ENCODE measurements around the gene ZNF792. TPM values are rescaled to one million over a fixed set of nuclear protein-coding genes. Genes with fewer than 3 reads are reported as not detected.

Gene ZNF792
- total and polyA plus RNA-seq, 2 of the 8 experiments (the other 6 are each of a cell fraction or from before 2014, with no cell fraction given): 2.5 to 7.2 TPM

GRCh38 chr19:34932494-34932893, 31.5 kb downstream of the ZNF792 start:
- no peak for DNase-seq (ENCODE audit: low read depth in 1 of 2, low spot score in 2 of 2)
- Histone ChIP-seq H3K4me3 (ENCODE audit: extremely low read depth in 1 of 4, insufficient read depth in 2 of 4, low read depth in 3 of 4, low read length in 4 of 4) (no peak overlapping the region), H2BK120ac (replicated peaks; ENCODE audit: low read depth, low read length) (no peak overlapping the region), H3K23ac (ENCODE audit: insufficient read length) (no peak overlapping the region), H3K9ac (replicated peaks in 1 of 4; ENCODE audit: extremely low read depth in 1 of 4, low read depth in 3 of 4, low read length in 3 of 4) (no peak overlapping the region), H3K18ac (ENCODE audit: extremely low read depth, low read length) (no peak overlapping the region), H3K56ac (replicated peaks; ENCODE audit: insufficient read length, low read depth, low read length) (no peak overlapping the region), H3K9me3 (ENCODE audit: insufficient read depth in 2 of 2, low read depth in 1 of 2, low read length in 1 of 2) (no peaks in the 10 kb centered on the region; a peak in 1 of 4 replicates), H3K79me1 (ENCODE audit: low read depth, low read length) (no peaks in the 10 kb centered on the region), H2AFZ (ENCODE audit: low read length) (no peak overlapping the region), H2BK20ac (ENCODE audit: low read length) (no peak overlapping the region), H4K5ac (ENCODE audit: insufficient read length, low read depth, low read length) (no peak overlapping the region), H3K27ac (ENCODE audit: low read depth, low read length) (no peak overlapping the region), H2AK5ac (ENCODE audit: low read depth, low read length) (no peak overlapping the region), H4K8ac (ENCODE audit: extremely low read depth, insufficient read depth, low read length) (no peak overlapping the region), H4K91ac (replicated peaks; ENCODE audit: insufficient read length, low read length) (no peak overlapping the region), H2BK15ac (ENCODE audit: low read length) (no peak overlapping the region), H4K20me1 (replicated peaks in 1 of 2; ENCODE audit: control insufficient read depth in 1 of 2, insufficient read depth in 2 of 2, low read length in 2 of 2) (no peaks in the 10 kb centered on the region), H3K14ac (ENCODE audit: insufficient read length) (no peak overlapping the region), H2BK12ac (ENCODE audit: low read depth, low read length) (no peak overlapping the region), H3K79me2 (ENCODE audit: control insufficient read depth in 1 of 2, insufficient read depth in 2 of 2, low read length in 2 of 2) (no peaks in the 10 kb centered on the region), H3K36me3 (ENCODE audit: control insufficient read depth in 2 of 4, insufficient read depth in 4 of 4, low read length in 3 of 4) (peaks cover 0 to 14% (median 10%) of the 10 kb centered on the region in 4 experiments; a peak in 5 of 8 replicates), H3K23me2 (ENCODE audit: low read depth, low read length) (no peaks in the 10 kb centered on the region), H3K4me2 (ENCODE audit: insufficient read depth in 1 of 2, low read depth in 2 of 2, low read length in 2 of 2) (no peak overlapping the region), H3K4me1 (replicated peaks in 1 of 4; ENCODE audit: control insufficient read depth in 3 of 4, insufficient read depth in 4 of 4, low read length in 3 of 4) (no peaks in the 10 kb centered on the region), H3K4ac (replicated peaks; ENCODE audit: insufficient read length, low read depth, low read length) (no peak overlapping the region), H3K27me3 (replicated peaks in 1 of 4; ENCODE audit: control insufficient read depth in 3 of 4, extremely low read depth in 1 of 4, insufficient read depth in 3 of 4, low read length in 3 of 4) (no peaks in the 10 kb centered on the region), H2BK5ac (ENCODE audit: low read depth, low read length) (no peak overlapping the region)
- CTCF ChIA-PET (ENCODE audit: partially characterized antibody): no interaction called here
- no peak for FAIRE-seq
- POLR2A ChIA-PET (ENCODE audit: partially characterized antibody): interaction anchor here (0.6 kb wide), 2 partner anchors 56 to 748 kb away, joined by 3 read pairs; no protein-coding TSS in a partner anchor
- WGBS, 2 experiments (ENCODE audit: extremely low coverage in 1 of 2, insufficient coverage in 1 of 2, insufficient read length in 1 of 2, insufficient replicate concordance in 2 of 2, low coverage in 1 of 2, low lambda C conversion rate in 2 of 2, missing lambda C conversion rate in 1 of 2): 91% methylated on average over 6 of the region's 6 CpGs; no CpG with 5 or more reads in 1 of the 2 experiments
- TF ChIP-seq BCL11A (IDR thresholded peaks at IDR 0.05; ENCODE audit: low read depth in 2 of 2, low read length in 2 of 2) (no peak), BRCA1 (IDR thresholded peaks at IDR 0.05; ENCODE audit: low read depth, low read length) (no peak), SIRT6 (IDR thresholded peaks at IDR 0.05; ENCODE audit: low read length) (no peak), ATF2 (IDR thresholded peaks at IDR 0.05; ENCODE audit: low read length) (no peak), USF2 (IDR thresholded peaks at IDR 0.05; ENCODE audit: low read length) (no peak), TCF12 (IDR thresholded peaks at IDR 0.05; ENCODE audit: low read depth, low read length) (no peak), MAFK (IDR thresholded peaks at IDR 0.05; ENCODE audit: low read depth, low read length) (no peak), SUZ12 (IDR thresholded peaks at IDR 0.05; ENCODE audit: low read length) (no peak), TBP (IDR thresholded peaks at IDR 0.05; ENCODE audit: low read depth, low read length) (no peak), ATF3 (IDR thresholded peaks at IDR 0.05; ENCODE audit: insufficient read depth, low read depth, low read length) (no peak), CTBP2 (IDR thresholded peaks at IDR 0.05; ENCODE audit: borderline replicate concordance, insufficient read depth, insufficient read length, low read length) (no peak)

All from H1 (cell line).